HG03095 (cell line): ENCODE data around the gene SFMBT2.
"Not testable (repeated sequence)": the region's sequence is repeated elsewhere in the genome, so short reads cannot be mapped to it uniquely, and the experiment has no call there.

Source experiments
- ATAC-seq: cut with Tn5 transposase; IDR thresholded peaks from one replicate; pipeline ENCODE4 v1.9.1; 2021; ENCODE audit warnings: moderate library complexity; ENCODE audit not compliant: unreplicated experiment

The SFMBT2 gene

DNA sequence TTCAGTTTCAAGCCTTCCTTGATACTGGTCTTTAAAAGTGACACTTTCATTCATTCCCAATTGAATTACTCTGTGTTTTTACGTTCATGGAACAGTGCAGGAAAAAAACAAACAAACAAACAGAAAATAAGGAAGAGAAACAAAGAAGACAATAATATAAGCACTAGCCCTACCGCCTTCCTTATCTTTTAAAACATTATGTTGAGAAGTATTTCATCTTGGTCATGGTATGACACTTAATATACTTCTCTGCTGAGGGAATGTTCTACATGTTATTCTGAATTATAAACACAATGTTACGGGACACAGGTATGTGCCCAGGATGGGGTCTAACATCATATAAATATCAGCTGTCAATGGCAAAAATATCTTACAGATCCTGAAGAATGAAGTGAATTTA, 176.7 kb downstream of the SFMBT2 start:
- no peak for ATAC-seq

DNA sequence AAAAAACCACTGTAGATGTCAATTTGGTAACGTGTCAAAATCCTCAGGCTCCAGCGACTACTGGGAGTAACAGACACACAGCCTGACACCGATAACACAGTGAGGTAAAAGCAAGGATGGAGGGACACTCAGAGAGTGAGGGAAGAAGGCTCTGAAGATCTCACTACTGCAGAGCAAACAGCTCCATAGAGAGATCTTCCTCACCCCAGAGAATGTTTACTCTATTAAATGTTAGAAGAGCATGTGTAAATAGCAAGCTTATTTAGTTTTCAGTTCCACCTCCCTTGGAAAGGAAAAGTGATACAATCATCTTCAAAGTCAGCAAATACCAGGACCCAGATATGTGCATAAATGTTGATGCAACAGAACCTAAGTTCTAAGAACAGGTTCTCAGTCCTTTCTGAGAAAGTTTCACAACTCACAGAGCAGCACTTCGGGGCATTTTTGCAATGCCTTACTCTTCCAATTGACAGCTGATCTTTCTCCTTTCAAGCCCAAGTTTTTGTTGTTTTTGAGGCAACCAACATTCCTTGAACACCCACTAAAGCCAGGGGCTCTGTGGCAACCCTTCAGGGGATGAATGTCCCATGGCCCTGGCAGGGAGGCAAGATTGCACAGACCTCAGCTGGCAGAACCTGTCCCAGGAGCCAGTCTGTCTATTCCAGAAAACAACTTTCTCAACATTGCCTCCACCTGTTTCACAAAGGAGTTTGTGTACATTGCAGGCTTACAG, 177.4 kb downstream of the SFMBT2 start:
- ATAC-seq = no peak

DNA sequence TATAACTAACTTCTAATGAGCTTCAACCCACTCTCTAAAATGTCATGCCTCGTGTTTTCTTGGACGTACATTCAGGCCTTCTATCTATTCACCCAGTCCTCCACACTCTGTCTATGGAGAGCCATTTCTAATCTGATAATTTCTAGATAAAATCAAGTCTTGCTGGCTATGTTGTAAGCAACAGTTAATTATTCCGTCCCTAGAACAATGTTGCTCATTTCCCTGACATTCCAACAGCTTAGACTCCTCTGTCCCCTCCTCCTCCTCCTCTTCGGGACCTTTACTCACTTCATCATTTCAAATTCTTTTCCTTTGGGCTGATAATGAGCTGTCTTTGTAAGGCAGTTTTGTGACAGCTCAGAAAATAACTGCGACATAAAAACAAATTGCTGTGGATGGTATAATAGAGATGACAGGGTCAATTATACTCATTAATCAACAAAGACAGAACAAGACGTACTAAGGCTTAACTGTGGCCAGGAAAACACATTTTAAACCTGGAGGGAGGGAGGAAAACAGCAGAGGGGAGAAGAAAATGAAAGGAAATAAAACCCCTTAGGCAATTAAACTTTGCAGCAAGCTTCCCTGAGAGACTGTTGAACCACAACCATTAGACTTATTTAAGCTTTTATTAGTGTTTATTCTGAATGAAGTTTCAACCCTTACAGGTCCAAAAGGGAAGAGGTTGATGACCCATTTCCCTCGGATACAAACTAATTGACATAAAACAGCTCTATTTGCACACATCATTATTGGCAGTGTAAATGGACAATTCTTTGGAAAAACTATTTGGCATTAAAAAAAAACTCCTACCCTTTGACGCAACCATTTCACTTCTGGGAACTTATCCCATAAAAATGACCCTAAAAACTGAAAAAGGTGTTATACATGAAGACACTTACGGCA, 179.1 kb downstream of the SFMBT2 start:
- no peak for ATAC-seq

DNA sequence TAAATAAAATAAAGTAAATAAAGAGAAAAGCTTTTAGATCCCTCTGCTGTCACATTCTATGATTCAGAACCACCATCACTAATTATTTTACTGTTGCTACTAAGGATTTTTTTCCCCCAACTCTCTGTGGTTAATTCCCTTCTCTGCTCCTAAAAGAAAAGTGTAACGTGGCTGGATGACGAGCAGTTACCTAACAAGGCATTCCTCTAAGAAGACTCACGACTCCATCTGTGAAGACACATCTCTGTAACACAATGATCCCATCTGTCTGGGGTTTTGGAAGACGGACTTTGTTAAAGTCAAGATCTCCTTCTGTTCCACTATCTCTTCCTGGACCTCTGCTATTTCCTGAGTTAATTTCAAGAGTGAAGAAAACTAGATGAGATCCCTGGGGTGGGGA, 179.9 kb downstream of the SFMBT2 start:
- ATAC-seq = no peak

- ATAC-seq = no peak
Measured at GRCh38 chr10:7230036-7230435, 180.8 kb downstream of the SFMBT2 start.

- ATAC-seq = no peak
Measured at GRCh38 chr10:7225133-7225532, 185.7 kb downstream of the SFMBT2 start.

- no peak for ATAC-seq
Measured at GRCh38 chr10:7218968-7219367, 191.9 kb downstream of the SFMBT2 start.

GRCh38 chr10:7212696-7213095, 198.1 kb downstream of the SFMBT2 start:
- ATAC-seq = not testable (repeated sequence)

DNA sequence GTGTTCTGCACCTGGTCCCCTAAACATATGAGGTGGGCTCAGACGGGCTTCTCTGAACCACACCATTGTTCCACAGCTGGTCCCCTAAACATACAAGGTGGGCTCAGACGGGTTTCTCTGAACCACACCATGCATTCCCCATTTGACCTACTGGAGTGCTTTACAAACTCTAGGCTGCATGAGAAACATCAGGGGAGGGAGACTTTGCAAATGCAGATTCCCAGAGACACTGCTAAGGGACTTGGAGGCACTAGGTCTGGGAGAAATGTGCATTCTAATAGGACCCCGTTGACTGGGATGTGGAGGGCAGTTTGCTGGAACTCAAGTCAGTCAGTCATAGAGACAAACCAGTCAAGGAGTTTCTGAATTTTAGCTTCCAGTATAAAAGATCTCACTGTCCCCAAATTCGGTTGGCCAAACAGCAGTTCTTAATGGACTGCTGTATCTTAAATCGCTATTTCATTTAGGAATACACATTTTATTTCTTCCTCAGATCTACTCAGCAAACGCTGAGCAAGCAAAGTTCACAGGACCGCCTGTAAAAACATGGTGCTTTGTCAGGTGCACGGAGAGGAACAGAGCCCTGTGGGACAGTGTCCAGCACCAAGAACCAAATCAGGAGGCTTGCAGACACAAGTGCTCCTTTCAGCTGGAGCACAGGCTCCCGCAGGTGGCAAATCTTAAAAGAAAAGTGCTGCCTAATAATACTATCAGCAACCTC, 198.8 kb downstream of the SFMBT2 start:
- no peak for ATAC-seq

DNA sequence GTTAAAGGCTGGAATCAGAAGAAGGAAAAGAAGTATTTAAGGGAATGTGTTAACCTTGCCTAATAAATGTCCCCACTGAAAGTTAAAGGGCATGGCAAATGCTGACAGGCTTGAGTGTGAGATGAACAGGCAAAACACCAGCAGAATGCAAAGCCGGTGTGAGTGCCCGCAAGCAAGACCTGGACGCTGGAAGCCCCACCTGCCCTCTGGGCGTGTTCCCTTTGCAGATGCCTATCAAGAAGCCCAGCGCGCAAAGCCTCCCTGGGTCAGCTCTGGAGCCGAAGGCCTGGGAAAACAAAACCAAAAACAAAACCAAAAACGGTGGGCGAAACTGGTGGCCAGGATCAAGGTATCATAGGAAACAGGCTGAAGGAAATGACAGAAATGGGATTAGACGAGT, 200.3 kb downstream of the SFMBT2 start:
- ATAC-seq = no peak

DNA sequence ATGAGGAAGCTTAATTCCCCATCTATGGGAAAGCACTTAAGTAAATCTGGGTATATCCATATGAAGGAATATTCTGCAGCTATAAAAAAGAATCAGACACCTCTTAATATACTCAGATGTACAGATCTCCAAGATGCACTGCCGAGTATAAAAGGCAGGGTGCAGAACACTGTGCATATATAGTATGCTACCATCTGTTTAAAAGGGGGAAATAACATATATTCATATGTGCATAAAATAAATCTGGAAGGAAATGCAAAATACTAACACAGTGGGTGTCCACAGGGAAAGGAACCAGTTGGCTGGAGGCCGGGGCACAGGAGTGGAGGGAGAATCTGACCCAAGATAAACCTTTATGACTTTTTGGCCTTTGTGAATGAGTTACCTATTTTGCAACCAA, 201.4 kb downstream of the SFMBT2 start:
- ATAC-seq = no peak

- no peak for ATAC-seq
Measured at GRCh38 chr10:7206412-7207100, 204.3 kb downstream of the SFMBT2 start.

- ATAC-seq = no peak
Measured at GRCh38 chr10:7205656-7206055, 205.2 kb downstream of the SFMBT2 start.

GRCh38 chr10:7202793-7203355, 208.0 kb downstream of the SFMBT2 start:
- ATAC-seq = no peak

DNA sequence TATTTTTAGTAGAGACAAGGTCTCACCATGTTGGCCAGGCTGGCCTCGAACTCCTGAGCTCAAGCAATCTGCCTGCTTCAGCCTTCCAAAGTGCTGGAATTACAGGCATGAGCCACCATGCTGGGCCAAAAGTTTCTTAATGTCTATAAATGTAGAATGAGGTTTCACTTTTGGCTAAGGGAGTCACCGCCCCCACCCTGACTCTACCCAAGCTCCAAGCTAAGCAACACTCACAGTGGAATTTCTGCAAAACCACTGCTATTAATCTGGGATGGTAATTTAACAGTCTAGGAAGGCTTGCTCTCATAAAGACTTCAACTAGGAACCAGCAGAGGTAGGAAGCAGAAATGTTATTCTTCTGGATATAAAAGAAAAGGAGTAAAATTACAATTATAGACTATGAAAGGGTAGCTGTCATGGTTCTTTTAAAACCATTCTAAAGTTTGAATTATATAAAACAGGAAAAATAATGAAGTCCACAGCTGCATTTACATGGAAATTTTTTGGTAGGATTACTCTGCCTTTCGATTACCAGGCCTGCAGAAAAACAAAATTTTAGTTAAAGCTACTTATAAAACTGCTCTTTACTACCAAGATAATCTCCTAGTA, 211.6 kb downstream of the SFMBT2 start:
- no peak for ATAC-seq

- ATAC-seq = no peak
Measured at GRCh38 chr10:7196284-7196683, 214.6 kb downstream of the SFMBT2 start.

DNA sequence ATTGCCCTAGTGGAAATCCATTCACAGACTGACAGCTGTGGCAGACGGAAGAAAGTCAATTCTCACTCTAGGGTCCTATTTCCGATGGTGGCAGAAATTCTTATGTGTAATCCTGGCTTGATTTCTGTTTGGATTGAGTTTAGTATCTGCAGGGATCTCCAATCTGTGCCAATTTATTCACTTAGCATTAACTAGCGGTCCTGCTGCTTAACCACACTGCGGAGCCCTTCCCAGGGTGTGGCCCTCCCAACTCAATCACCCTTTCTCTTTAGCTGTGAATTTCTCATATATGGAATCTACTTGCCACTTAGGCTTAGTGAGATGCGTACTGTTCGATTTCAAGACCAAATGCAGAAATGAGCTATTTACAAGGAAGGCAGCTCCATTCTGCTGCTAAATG, 215.7 kb downstream of the SFMBT2 start:
- no peak for ATAC-seq

DNA sequence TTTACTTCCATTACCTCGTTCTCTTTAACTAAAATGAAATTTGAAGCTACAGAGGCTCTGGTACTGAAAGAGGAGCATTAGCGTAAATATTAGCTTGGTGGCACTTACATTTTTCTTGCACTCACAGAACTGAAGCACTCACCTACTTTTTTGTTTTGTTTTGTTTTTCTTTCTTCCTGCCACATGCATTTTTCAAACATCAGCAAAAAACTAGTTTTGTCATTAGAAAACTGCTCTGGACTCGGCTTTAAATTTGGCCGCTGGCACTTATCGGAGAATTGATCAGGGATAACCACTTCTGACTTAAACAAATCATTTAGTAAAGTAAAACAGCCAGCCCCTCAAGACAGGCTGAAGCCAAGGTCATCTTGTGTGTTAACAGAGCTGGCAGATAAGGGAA, 216.3 kb downstream of the SFMBT2 start:
- ATAC-seq = no peak

DNA sequence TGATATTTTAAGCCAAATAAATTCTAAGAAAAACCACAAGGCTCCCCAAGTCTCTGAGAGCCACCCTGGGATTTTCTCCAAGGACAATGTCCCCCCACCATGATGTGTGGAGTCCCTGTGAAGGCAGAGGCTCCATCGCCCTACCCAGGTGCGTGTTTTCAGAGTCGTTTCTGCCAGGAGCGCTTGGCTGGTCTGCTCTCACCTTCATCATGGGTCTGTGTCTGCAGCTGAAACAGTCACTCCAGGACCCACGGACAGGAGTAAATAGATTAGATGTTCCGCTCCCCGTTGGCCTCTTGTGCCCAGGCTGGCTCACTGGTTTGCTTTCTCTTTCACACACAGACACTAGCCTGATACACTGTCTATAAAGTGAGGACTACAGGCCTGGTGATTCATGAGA, 217.5 kb downstream of the SFMBT2 start:
- ATAC-seq = no peak

GRCh38 chr10:7192831-7193361, 217.9 kb downstream of the SFMBT2 start:
- ATAC-seq = no peak
